ENCODE data around the gene CCNH. TPM values are rescaled to one million over a fixed set of nuclear protein-coding genes. Genes with fewer than 3 reads are reported as not detected.

The CCNH gene
- total and polyA plus RNA-seq, 9 of the 15 experiments (the other 6 are each of a cell fraction or from before 2014, with no cell fraction given) = 100 to 213 (median 150) TPM

GRCh38 chr5:87361536-87362213, 51.1 kb downstream of the CCNH start:
- POLR2A ChIA-PET = no interaction called here
- BruUV-seq (replicated peaks) = no TSS peak
- DNase-seq (ENCODE audit: extremely low read depth in 1 of 4, low spot score in 3 of 4) (no peak), FAIRE-seq (peak; percentile 11), ATAC-seq (no peak; the same call in 2 of the 3 replicates)
- in situ Hi-C loops (cut with MboI) = no loop called here
- no peak overlapping the region for H3K9ac ChIP-seq (ENCODE audit: insufficient read depth in 1 of 2, low read depth in 2 of 2, low read length in 2 of 2)
- H3K9me3 ChIP-seq (replicated peaks; ENCODE audit: control insufficient read depth, insufficient read depth, low read depth, low read length) = no peaks in the 10 kb centered on the region
- H3K9me1 ChIP-seq (ENCODE audit: control insufficient read depth, insufficient read depth, low read length) = no peaks in the 10 kb centered on the region
- no peak overlapping the region for H3K4me2 ChIP-seq (ENCODE audit: insufficient read depth, low read length)
- intact Hi-C loops (cut with micrococcal nuclease) = no loop called here
- WGBS (ENCODE audit: insufficient coverage, low coverage, missing lambda C conversion rate) = 92% methylated on average over 1 of the region's 1 CpG
- H3K36me3 ChIP-seq (ENCODE audit: control insufficient read depth, insufficient read depth, low read length) = peaks cover 59% of the 10 kb centered on the region
- H4K20me1 ChIP-seq (replicated peaks; ENCODE audit: control insufficient read depth, insufficient read depth, low read length) = no peaks in the 10 kb centered on the region
- H3K4me1 ChIP-seq (replicated peaks in 1 of 2; ENCODE audit: control insufficient read depth in 2 of 2, insufficient read depth in 2 of 2, low read length in 2 of 2) = no peaks in the 10 kb centered on the region
- H3K79me2 ChIP-seq (ENCODE audit: control insufficient read depth, insufficient read depth, low read length) = no peaks in the 10 kb centered on the region
- no peak overlapping the region for H3K27ac ChIP-seq (ENCODE audit: extremely low read depth, low read depth, low read length)
- no peak overlapping the region for H2AFZ ChIP-seq (ENCODE audit: low read depth, low read length)
- H3K27me3 ChIP-seq (ENCODE audit: control insufficient read depth in 2 of 2, insufficient read depth in 2 of 2, low read length in 2 of 2) = no peaks in the 10 kb centered on the region
- no peak overlapping the region for H3K4me3 ChIP-seq
- CTCF ChIA-PET (ENCODE audit: low intra/inter-chr PET ratio) = no interaction called here
- TF ChIP-seq ZFP1 (CRISPR knock-in tag; IDR thresholded peaks at IDR 0.05) = no peak
- no peak for TF ChIP-seq MAX (CRISPR knock-in tag; IDR thresholded peaks at IDR 0.05)
- TF ChIP-seq ZNF184 (CRISPR knock-in tag; IDR thresholded peaks at IDR 0.05) = no peak
- no peak for TF ChIP-seq USF2 (CRISPR knock-in tag; IDR thresholded peaks at IDR 0.05)
- no peak for TF ChIP-seq CUX1 (CRISPR knock-in tag; IDR thresholded peaks at IDR 0.05)
- no peak for TF ChIP-seq ZNF165 (CRISPR knock-in tag; IDR thresholded peaks at IDR 0.05; ENCODE audit: borderline replicate concordance)
- no peak for TF ChIP-seq GATAD2B (IDR thresholded peaks at IDR 0.05; ENCODE audit: borderline replicate concordance)
- TF ChIP-seq ZBTB11 (CRISPR knock-in tag; IDR thresholded peaks at IDR 0.05) = no peak
- no peak for TF ChIP-seq CCAR2 (IDR thresholded peaks at IDR 0.05; ENCODE audit: low read depth, low read length)
- TF ChIP-seq KLF13 (tag; IDR thresholded peaks at IDR 0.05; ENCODE audit: borderline replicate concordance, low read depth) = no peak
- no peak for TF ChIP-seq HMG20A (CRISPR knock-in tag; conservative IDR thresholded peaks at IDR 0.05)
- TF ChIP-seq PHTF2 (CRISPR knock-in tag; IDR thresholded peaks at IDR 0.05) = no peak

All from K562 (cell line).